NCI-H526 treated with DMSO at 0.1 percent for 48 hours (cell line): ENCODE measurements around the gene ARHGAP23.
A peak's percentile ranks its signal among the peaks of the same experiment; 100 is the strongest.
"Not testable (repeated sequence)": the region's sequence is repeated elsewhere in the genome, so short reads cannot be mapped to it uniquely, and the experiment has no call there.

Source experiments
- DNase-seq: peaks from one replicate; lab custom pipeline; 2025; lab: John Stamatoyannopoulos, UW

The ARHGAP23 gene

DNA sequence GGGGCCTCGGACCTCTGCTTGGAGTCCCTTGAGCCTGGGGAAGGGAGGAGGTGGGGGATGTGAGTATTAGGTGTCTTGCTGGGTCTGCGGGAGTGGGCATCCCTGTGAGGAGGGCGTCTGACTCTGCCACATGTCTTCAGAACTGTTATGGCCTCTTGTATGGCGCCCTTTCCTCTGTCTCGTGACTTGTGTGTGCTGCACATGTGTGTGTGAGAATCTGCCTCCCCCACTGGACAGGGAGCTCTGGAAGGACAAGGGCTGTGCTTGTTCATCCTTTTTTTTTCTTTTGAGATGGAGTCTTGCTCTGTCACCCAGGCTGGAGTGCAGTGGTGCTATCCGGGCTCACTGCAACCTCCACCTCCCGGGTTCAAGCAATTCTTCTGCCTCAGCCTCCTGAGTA, 33.4 kb downstream of the ARHGAP23 start:
- no peak for DNase-seq

DNA sequence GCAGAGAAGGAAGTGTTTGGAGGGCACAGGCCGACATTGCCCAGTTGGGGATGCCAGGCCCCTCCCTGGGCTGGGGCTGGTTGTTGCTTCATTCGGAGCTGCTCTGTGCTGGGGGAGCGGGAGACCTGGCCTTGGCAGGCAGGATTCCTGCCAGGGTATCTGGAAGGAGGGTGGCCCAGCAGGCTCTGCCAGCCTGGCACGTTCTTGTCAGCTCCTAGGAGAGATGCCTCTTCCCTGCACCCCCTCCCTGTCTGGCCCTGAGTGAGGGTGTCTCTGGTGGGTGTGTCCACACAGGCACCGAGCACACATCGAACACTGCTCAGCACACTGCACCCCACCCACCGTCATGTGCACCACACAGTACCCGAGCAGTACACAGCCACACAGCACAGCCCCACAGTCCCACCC, 35.2 kb downstream of the ARHGAP23 start:
- DNase-seq: no peak

DNA sequence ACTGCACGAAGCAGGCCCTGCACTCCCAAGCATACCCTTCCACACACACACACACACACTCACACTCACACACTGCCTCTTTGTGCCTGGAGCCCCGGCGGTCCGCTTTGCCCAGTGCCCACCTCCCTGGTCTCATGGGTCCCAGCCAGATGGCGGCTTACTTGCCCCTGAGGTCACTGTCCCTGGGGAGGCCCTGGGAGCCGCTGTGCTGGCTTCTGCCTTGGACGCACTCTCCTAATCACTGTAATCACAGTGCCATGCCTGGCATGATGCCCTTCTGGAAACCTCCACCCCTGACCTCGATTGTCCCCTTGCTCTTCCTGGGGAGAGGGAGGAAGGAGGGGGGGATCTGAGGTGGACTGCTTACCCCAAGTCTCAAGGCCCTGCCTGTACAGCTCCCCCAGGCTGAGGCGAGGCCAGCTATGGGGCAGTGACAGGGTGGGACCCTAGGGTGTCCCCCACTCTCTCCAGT, 36.0 kb downstream of the ARHGAP23 start:
- no peak for DNase-seq

DNA sequence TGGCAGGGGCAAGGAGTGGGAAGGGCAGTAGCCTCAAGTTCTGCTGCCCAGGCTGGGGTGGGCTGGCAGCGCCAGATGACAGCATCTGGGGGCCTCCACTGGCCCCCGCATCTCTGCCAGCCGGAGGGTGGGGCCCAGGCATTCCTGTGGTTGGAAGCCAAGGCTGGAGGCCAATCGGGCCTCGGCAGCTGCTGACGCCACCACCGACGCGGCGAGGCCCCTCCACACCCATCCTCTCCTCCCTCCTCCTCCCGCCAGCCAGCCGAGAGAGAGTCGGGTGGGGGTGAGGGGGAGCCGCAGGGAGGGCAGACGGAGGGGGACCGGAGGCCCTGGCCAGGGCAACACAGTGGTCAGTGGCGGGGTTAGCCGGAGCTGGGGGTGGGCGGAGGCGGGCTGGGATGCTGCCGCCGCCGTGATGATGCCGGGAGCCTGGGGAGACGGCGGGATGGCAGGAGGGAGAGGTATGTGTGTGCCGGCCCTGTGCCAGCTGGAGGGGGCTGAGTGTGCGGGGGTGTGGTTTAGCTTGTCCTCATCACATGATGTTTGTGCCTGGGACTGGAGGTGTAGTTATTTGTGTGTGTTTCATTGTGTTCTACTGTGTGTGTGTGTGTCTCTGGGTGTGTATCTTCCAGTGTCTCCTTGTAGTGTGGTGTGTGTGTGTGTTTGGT, 36.6 kb downstream of the ARHGAP23 start:
- no peak for DNase-seq

DNA sequence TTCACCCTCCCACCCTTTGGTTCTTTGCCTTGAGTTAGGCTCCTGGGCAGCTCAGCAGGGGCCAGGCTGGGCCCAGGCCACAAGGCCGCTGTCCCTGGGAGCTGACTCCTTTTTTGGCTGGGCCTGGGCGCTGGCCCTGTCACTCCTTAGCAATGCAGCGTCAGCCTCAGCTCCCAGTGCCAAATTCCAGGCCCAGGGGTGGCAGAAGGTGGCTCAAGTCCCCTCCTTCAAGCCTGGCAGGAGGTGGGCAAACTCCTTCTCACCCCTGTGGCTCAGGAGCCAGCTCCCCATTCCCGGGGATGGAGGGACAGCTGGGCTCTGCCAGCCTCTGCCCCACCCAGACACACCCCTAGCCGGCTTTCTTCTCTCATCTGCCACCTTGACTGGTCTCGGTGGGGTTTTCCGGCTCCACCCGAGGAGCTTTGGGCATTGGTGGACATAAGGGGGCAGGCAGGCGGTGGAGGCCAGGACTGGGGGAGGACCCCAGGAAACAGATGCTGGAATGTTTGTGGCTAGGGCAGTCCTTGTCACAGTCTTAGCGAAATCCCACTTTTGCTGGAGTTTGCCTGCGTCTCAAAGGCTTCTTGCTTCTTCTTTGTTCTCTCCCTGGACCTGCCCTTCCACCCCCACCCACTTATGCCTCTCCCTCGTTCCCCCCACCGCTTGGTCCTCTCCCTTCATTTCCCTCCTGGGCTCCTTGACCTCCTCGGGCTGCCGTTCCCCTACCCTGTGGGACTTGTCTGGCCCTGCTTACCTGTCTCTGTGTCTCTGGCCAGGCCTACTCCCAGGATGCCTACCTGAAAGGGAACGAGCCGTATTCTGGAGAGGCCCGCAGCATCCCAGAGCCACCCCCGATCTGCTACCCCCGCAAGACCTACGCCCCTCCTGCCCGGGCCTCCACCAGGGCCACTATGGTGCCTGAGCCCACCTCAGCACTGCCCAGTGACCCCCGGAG, 37.4 kb downstream of the ARHGAP23 start:
- DNase-seq: no peak

DNA sequence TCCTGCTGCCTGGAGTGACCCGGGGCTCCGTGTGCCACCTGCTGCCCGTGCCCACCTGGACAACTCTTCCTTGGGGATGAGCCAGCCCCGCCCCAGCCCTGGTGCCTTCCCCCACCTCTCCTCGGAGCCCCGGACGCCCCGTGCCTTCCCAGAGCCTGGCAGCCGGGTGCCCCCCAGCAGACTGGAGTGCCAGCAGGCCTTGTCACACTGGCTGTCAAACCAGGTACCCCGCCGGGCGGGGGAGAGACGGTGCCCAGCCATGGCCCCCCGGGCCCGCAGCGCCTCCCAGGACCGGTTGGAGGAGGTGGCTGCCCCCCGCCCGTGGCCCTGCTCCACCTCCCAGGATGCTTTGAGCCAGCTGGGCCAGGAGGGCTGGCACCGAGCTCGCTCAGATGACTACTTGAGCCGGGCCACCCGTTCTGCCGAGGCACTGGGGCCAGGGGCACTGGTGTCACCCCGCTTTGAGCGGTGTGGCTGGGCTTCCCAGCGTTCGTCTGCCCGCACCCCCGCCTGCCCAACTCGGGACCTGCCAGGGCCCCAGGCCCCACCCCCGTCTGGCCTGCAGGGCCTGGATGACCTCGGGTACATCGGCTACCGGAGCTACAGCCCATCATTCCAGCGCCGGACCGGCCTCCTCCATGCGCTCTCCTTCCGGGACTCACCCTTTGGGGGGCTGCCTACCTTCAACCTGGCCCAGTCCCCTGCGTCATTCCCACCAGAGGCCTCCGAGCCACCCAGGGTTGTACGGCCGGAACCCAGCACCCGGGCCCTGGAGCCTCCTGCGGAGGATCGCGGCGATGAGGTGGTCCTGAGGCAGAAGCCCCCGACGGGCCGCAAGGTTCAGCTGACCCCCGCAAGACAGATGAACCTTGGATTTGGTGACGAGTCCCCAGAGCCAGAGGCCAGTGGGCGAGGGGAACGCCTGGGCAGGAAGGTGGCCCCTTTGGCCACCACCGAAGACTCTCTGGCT, 38.4 kb downstream of the ARHGAP23 start:
- DNase-seq: no peak

DNA sequence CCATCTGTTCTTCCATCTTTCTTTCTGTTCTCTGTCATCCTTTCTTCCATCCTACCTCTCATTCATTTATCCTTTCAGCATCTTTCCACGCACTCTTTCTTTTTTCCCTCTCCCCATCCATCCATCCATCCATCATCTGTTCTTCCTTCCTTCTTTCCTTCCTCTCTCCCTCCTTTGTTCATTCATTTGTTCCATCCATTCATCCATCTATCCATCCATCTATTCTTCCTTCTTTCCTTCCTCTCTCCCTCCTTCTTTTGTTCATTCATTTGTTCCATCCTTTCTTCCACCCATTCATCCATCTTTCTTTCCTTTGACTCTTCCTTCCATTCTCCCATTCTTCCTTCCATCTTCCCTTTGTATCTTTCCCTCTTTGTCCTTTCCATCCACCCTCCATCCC, 39.2 kb downstream of the ARHGAP23 start:
- no peak for DNase-seq

DNA sequence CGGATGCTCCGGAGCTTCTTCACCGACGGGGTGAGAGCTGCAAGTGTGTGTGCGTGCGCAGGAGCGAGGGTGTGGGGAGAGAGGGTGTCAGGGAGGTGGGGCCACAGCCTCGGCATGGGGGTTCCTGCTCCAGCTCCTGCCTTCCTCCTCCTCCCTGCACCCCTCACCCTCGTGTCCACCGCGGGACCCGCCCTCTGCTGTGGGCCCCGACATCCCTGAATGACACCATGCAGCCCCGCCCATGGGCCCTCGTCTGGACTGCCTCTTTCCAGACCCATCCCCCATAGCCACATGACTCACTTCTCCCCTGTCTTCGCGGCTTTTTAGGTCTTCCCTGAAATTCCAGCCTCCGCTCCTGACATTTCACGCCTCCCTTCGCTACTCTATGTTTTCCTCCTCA, 41.6 kb downstream of the ARHGAP23 start:
- no peak for DNase-seq

DNA sequence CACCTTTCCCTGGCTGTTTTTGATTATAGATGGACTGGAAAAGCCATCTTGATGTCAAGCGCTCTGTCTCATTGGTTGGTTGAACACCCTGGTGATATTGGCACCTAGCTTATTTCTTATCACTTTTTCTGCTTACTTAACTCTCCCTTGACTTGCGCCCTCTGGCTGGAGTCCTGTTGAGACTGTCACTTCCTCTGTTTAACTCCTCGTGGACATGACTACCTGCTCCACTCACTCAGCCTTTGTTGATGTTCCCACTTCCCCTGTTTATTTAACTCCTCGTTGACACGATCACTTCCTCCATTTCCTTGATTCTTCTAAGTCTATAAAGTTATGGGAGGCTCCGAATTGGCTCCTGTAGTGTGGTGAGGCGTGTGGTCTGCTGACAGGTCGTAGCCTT, 43.0 kb downstream of the ARHGAP23 start:
- not testable (repeated sequence) for DNase-seq

DNA sequence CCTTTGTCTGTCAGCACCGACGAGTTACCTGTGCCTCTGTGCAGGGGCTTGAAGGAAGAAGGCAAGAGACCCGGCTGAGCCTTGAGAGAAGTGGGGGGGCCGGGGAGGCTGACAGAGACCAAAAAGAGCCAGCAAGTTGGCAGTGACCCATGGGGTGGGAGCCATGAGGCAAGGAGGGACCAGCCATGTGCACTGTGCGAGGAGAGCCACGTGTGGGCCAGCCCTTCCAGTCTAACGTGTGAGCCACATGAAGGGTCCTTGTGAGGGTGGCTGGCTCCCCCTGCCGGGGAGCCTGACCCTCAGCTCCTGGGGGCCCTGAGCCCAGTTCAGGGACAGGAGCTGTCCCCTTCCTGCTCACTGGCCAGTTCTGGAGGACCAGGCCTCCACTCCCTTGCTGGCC, 46.4 kb downstream of the ARHGAP23 start:
- DNase-seq: not testable (repeated sequence)

DNA sequence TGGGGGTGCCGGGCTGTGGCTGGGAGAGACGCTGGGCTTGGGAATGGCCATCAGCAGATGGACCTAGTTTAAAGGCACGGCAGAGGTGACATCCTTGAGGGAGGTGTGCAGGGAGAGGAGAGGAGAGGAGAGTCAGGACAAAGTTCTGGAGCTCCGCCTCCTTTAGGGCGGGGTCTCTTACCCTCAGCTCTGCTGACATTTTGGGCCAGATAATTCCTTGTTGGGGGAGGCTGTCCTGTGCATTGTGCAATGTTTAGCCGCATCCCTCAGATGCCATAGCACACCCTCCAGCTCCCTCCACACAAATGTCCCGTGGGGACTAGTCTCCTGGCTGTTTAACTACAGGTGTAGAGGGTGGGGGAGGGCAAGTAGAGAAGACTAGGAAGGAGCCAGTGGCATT, 48.3 kb downstream of the ARHGAP23 start:
- no peak for DNase-seq

DNA sequence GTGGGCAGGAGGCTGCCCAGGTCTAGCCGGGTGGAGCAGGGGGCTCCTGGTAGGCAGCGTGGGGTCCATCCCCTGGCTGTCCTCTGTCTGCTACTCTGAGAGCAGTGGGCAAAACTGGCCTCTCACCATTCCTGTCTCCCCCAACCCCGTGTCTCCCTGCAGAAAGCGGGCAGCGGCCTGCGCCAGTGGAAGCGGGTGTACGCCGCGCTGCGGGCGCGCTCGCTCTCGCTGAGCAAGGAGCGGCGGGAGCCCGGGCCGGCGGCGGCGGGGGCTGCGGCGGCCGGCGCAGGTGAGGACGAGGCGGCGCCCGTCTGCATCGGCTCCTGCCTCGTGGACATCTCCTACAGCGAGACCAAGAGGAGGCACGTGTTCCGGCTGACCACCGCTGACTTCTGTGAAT, 49.2 kb downstream of the ARHGAP23 start:
- not testable (repeated sequence) for DNase-seq

DNA sequence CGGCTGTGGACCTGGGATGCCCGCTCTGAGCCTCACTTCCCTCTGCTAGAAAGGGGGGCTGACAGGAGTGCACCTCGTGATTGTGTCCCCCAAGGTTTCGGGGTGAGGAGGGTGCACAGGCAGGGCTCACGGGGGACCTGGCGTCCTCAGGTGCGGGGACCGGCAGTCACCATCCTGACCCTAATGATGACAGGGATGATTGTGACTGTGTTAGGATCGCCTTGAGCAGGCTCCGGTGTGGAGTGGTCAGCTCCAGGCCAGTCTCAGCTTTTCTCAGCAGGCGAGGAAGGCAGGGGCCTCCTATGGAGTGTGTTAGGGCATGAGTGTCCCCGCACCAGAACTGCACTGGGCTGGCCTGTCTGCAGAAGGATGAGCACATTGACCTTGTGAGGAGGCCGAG, 49.7 kb downstream of the ARHGAP23 start:
- not testable (repeated sequence) for DNase-seq

DNA sequence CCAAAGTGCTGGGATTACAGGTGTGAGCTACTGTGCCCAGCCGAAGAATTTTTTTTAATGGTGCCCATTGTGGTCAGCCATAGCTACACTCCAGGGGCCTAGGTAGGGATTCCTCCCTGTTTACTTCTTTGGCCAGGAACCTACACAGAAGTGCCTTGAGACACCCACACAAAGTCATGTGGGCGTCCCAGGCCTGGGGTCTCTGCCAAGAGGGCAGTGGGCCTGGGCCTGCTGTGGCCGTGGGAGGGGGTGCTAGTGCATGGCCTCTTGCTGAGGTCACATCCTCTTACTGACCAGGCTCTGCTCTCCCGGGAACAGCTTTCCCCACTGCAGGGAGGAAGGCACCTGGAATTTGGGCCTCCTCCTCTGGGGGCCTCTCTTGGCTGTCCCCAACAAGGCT, 50.4 kb downstream of the ARHGAP23 start:
- not testable (repeated sequence) for DNase-seq

DNA sequence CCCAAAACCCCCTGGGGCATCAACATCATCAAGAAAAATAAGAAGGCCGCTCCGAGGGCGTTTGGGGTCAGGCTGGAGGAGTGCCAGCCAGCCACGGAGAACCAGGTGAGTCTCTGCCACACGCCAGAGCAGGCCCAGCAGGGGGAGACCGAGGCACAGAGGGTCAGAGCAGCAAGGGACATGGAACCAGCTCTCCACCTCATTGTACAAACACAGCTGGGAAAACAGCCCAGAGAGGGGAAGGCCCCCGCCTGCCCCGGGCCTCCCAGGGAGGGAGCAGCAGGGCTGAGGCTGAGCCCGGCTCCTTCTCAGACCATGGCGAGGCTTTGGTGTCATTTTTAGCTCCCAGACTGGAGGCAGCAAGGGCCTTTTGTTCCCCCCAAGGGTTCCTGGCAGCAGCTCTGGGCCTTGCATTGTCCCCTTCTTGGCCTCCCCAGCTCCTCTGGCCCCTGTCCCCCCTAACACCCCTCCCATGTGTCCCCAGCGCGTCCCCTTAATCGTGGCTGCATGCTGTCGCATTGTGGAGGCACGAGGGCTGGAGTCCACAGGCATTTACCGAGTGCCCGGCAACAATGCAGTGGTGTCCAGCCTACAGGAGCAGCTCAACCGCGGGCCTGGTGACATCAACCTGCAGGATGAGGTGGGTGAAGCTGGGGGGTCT, 53.9 kb downstream of the ARHGAP23 start:
- DNase-seq: not testable (repeated sequence)

DNA sequence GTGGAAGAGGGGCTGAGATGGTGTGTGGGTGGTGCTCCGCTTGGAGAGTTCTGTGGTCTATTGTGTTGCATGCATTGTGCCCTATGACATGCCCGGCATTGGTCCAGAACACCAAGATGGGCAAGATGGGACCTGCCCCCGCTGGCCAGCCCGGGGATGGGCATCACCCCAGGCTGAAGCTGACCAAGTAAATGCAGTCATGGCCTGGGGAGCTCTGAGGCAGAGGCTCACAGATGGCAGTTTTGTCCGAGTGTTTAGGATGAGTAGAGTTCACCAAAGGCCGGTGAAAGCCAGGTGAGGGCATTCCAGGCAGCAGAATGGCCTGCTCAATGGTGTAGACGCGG, 54.4 kb downstream of the ARHGAP23 start:
- DNase-seq: not testable (repeated sequence)

DNA sequence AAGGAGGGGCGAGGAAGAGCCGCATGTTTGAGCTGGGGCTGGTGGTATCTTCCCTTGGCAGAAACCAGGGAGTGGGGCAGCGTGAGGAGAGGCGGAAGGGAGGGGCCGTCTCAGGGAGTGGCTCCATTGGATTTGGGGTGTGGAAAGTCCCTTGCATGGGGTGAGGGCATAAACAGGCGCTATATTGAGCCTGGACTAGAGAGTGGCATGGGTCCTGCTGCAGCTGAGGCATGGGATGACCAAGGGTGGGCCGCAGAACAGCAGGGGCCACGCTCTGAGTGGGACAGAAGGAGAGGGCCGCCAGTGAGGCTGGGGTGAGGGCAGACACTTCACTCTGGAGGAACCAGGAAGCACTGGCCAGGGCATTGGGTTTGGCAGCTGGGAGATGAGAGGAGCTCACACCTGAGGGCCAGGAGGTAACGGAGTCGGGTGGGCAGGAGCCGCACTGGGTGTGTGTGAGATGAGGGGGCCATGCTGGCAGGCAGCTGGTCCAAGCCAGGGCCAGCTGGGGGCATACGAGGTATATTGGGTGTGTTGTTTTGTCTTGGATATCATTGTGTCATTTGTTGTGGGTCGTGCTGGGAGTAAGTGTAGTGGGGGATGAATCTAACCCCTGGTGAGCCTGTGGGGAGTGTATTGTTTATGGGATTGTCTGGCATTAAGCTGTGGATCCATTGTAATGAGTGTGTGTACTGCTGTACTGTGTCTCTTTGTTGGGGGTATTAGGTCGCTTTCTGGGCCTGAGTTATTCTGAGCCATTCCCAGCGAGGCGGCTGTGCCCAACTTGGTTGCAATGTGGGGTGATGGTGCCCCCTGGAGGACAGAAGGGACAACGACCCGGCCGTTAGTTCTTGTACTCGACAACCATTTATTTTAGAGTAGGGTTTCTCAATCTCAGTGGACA, 56.2 kb downstream of the ARHGAP23 start:
- peak; percentile 38 for DNase-seq

DNA sequence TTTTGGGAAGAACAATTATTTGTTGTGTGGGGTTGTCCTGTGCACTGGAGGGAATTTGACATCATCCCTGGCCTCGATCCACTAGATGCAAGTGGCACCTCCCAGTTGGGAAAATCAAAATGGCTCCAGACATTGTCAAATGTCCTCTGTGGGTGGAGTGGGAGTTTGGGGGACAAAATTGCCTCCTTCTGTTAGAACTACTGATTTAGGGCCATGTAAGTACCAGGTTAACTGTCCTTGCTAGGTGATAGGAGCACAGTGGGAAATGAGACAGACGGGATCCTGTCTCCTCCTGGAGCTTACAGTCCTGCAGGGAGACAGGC, 56.8 kb downstream of the ARHGAP23 start:
- no peak for DNase-seq

DNA sequence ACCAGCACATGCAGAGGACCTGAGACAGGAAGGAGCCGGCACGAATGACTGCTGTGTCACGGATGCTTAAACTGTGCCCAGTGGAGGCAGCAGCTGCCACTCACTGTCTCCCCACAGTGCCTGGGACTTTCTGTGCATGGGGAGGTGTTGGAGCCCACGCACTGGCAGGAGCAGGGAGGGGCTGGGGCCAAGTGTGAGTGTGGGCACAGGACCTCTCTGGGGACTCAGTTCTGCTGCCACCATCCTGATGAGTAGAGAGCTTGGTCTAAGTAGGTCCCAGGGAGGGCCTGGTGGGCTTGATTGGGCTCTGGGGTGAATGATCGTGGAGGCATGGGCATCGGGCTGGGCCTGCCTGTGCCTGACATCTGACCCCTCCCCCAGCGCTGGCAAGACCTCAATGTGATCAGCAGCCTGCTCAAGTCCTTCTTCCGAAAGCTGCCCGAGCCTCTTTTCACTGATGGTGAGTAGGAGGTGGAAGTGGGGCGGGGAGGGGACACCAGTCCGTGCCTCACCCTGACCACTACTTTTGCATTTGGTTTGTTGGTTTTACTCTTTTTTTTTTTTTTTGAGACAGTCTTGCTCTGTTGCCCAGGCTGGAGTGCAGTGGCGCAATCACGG, 57.5 kb downstream of the ARHGAP23 start:
- DNase-seq: not testable (repeated sequence)

DNA sequence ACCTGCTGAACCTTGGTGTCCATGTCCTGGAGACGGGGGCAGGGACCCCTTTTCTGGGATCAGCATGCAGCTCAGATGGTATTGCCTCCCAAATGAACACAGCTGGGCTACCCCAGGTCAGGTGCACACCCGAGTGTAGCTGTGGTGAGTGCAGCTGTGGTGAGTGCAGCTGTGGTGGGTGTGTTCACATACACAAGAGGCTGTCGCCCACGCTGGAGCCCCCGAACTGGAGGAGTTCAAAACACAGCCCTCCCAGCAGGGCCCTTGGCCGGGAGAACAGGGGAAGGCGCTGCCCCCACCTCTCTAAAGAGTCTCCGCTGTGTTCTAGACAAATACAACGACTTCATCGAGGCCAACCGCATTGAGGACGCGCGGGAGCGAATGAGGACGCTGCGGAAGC, 61.5 kb downstream of the ARHGAP23 start:
- DNase-seq: not testable (repeated sequence)
